ENCODE measurements around the gene GRK5.

- TF ChIP-seq CTCF (IDR thresholded peaks at IDR 0.05; ENCODE audit: insufficient read depth, low read length, poor library complexity, severe bottlenecking) (no peak), EZH2phosphoT487 (conservative IDR thresholded peaks at IDR 0.05; ENCODE audit: low read length) (no peak)
These were observed 125.9 kb downstream of the GRK5 start for GRCh38 chr10:119333146-119333792.
